IMR-90 (cell line): ENCODE data around the gene ATP5PO. TPM values are rescaled to one million over a fixed set of nuclear protein-coding genes. Genes with fewer than 3 reads are reported as not detected.

Experiments
- ATAC-seq: fragments of 200-7000 bp; cut with Tn5 transposase; 2 replicates; pipeline ENCODE4 v1.9.1; 2020; ENCODE audit warnings: low read depth, mild to moderate bottlenecking, moderate library complexity
- BruUV-seq: library from RNA; stranded (reverse); fragments of 400-500 nt; replicated peaks from 2 replicates; lab custom pipeline; 2021; lab: Mats Ljungman, UMichigan
- CTCF ChIA-PET: fragments of 300-600 bp; formaldehyde crosslinking; extraction: SDS; loops from one replicate; lab custom pipeline; 2021; ENCODE audit warnings: antibody characterized with exemption; lab: Yijun Ruan, JAX
- POLR2A ChIA-PET: fragments of 300-600 bp; sonication (Branson Sonifier 250); formaldehyde crosslinking; loops from one replicate; lab custom pipeline; 2022; ENCODE audit warnings: antibody characterized with exemption; ENCODE audit not compliant: unreplicated experiment; lab: Charles Lee
- DNase-seq: peaks from one replicate; pipeline ENCODE4 v3.0.0; 2013
- H2AFZ ChIP-seq: replicated peaks from 2 replicates; pipeline ENCODE3; 2013; ENCODE audit warnings: low read length, mild to moderate bottlenecking; ENCODE audit not compliant: poor library complexity
- H2AK5ac ChIP-seq: 2 replicates; pipeline ENCODE4 v1.6.1; 2013; ENCODE audit warnings: low read depth, low read length, inconsistent platforms
- H2AK9ac ChIP-seq: replicated peaks from 2 replicates; pipeline ENCODE3; 2013; ENCODE audit warnings: mild to moderate bottlenecking, low read depth, low read length, moderate library complexity; ENCODE audit not compliant: poor library complexity
- H2BK120ac ChIP-seq: 2 replicates; pipeline ENCODE4 v1.6.1; 2013; ENCODE audit warnings: low read depth, low read length, inconsistent platforms
- H2BK15ac ChIP-seq: 3 replicates; pipeline ENCODE4 v1.6.1; 2013; ENCODE audit warnings: low read depth, low read length, inconsistent platforms
- H2BK20ac ChIP-seq: 2 replicates; pipeline ENCODE4 v1.6.1; 2013; ENCODE audit warnings: low read depth, mild to moderate bottlenecking, inconsistent platforms, low read length, moderate library complexity
- H2BK5ac ChIP-seq: 2 replicates; pipeline ENCODE4 v1.6.1; 2013; ENCODE audit warnings: mild to moderate bottlenecking, low read depth, low read length, inconsistent platforms; ENCODE audit not compliant: poor library complexity, severe bottlenecking
- H3K14ac ChIP-seq: replicated peaks from 2 replicates; pipeline ENCODE4 v1.6.1; 2013; ENCODE audit warnings: low read depth, low read length, inconsistent platforms
- H3K18ac ChIP-seq: 2 replicates; pipeline ENCODE4 v1.6.1; 2013; ENCODE audit warnings: low read depth, low read length, control low read depth
- H3K23ac ChIP-seq: 2 replicates; pipeline ENCODE4 v1.6.1; 2013; ENCODE audit warnings: low read depth, low read length, inconsistent platforms
- H3K27ac ChIP-seq: 2 replicates; pipeline ENCODE4 v1.5.1; 2013; ENCODE audit warnings: mild to moderate bottlenecking, control low read depth, low read length; ENCODE audit not compliant: insufficient read depth
- H3K27me3 ChIP-seq: 2 replicates; pipeline ENCODE4 v1.6.1; 2013; ENCODE audit warnings: low read length; ENCODE audit not compliant: control insufficient read depth, insufficient read depth
- H3K36me3 ChIP-seq: 2 replicates; pipeline ENCODE4 v1.6.1; 2013; ENCODE audit warnings: low read length, mixed read lengths; ENCODE audit not compliant: control insufficient read depth, insufficient read depth
- H3K4ac ChIP-seq: 2 replicates; pipeline ENCODE4 v1.6.1; 2013; ENCODE audit warnings: low read depth, low read length, inconsistent platforms
- H3K4me1 ChIP-seq: 2 replicates; pipeline ENCODE4 v1.6.1; 2013; ENCODE audit warnings: low read length, mixed read lengths; ENCODE audit not compliant: control insufficient read depth, insufficient read depth
- H3K4me2 ChIP-seq: 2 replicates; pipeline ENCODE4 v1.6.1; 2013; ENCODE audit warnings: low read depth, mild to moderate bottlenecking, control low read depth, low read length, moderate library complexity
- H3K4me3 ChIP-seq: 2 replicates; pipeline ENCODE4 v1.5.1; 2013; ENCODE audit warnings: low read depth, mild to moderate bottlenecking, control low read depth, low read length, moderate library complexity; ENCODE audit not compliant: insufficient read depth
- H3K56ac ChIP-seq: 2 replicates; pipeline ENCODE4 v1.6.1; 2013; ENCODE audit warnings: low read length, inconsistent platforms; ENCODE audit not compliant: insufficient read depth; ENCODE audit errors: extremely low read depth
- H3K79me1 ChIP-seq, 2 experiments: 2 replicates each; pipeline ENCODE4 v1.6.1; 2013; ENCODE audit warnings: low read length in 2 of 2, inconsistent platforms in 1 of 2, low read depth in 1 of 2
- H3K9ac ChIP-seq: 2 replicates; pipeline ENCODE4 v1.6.1; 2013; ENCODE audit warnings: low read depth, low read length, control low read depth
- H3K9me1 ChIP-seq: 2 replicates; pipeline ENCODE4 v1.6.1; 2013; ENCODE audit warnings: low read length, inconsistent platforms; ENCODE audit not compliant: insufficient read depth
- H3K9me3 ChIP-seq: 2 replicates; pipeline ENCODE4 v1.6.1; 2013; ENCODE audit warnings: low read length; ENCODE audit not compliant: control insufficient read depth, insufficient read depth
- H4K20me1 ChIP-seq: 2 replicates; pipeline ENCODE4 v1.6.1; 2013; ENCODE audit warnings: low read length, inconsistent platforms; ENCODE audit not compliant: insufficient read depth
- H4K5ac ChIP-seq: 2 replicates; pipeline ENCODE4 v1.6.1; 2013; ENCODE audit warnings: mild to moderate bottlenecking, low read depth, low read length, control low read depth
- H4K8ac ChIP-seq, 2 experiments: 2 replicates each; pipeline ENCODE4 v1.6.1; 2013; ENCODE audit warnings: low read depth in 2 of 2, low read length in 2 of 2, control low read depth in 1 of 2, inconsistent platforms in 1 of 2
- H4K91ac ChIP-seq: 2 replicates; pipeline ENCODE4 v1.6.1; 2013; ENCODE audit warnings: low read depth, low read length, inconsistent platforms; ENCODE audit not compliant: insufficient read depth
- BHLHE40 ChIP-seq: fragments of 150-350 bp; IDR thresholded peaks from 2 replicates; pipeline ENCODE4 v1.6.1; 2016; ENCODE audit warnings: mild to moderate bottlenecking, low read depth, low read length
- FOS ChIP-seq: fragments of 150-350 bp; IDR thresholded peaks from 2 replicates; pipeline ENCODE4 v1.6.1; 2016; ENCODE audit warnings: low read depth, low read length
- MAFK ChIP-seq: IDR thresholded peaks from 2 replicates; pipeline ENCODE4 v1.6.1; 2012; ENCODE audit warnings: low read depth, low read length, improper control_type of control experiment
- RFX5 ChIP-seq: IDR thresholded peaks from 2 replicates; pipeline ENCODE4 v1.8.0; 2012; ENCODE audit warnings: low read depth, mild to moderate bottlenecking, low read length, moderate library complexity
- USF2 ChIP-seq: fragments of 150-350 bp; IDR thresholded peaks from 2 replicates; pipeline ENCODE4 v1.6.1; 2017; ENCODE audit warnings: mild to moderate bottlenecking, antibody characterized with exemption, low read length, low read depth
- WGBS, 2 experiments: methylation state at CpG; one replicate each; pipeline versions ENCODE4 v1.1.5 to v1.1.7; 2013; ENCODE audit warnings: missing lambda C conversion rate in 2 of 2; ENCODE audit not compliant: insufficient read length in 1 of 2; ENCODE audit errors: extremely low coverage in 2 of 2; 5-methylcytosine and 5-hydroxymethylcytosine counted together
- dilution Hi-C: fragments of 300-500 bp; cut with HindIII; formaldehyde crosslinking; loops from one replicate; pipeline ENCODE4 v1.14.3; 2018; ENCODE audit warnings: low sequenced_read_pairs; ENCODE audit not compliant: unreplicated experiment
- in situ Hi-C: fragments of 300-500 bp; cut with MboI; formaldehyde crosslinking; loops from 3 replicates; pipeline ENCODE4 v1.14.3; 2019; ENCODE audit warnings: low sequenced_read_pairs, inconsistent platforms, mixed read lengths
- intact Hi-C: fragments of 100-400 bp; cut with micrococcal nuclease; formaldehyde crosslinking; loops from 2 replicates; pipeline ENCODE4 v1.10.0; 2022
- polyA plus RNA-seq, 3 experiments: library from polyadenylated mRNA; depleted of rRNA; stranded (reverse); fragments of >200 nt; gene quantifications; 2 replicates each; pipeline ENCODE4 v1.2.3, GENCODE V29; 2012; ENCODE audit warnings: low replicate concordance in 1 of 3
- total RNA-seq: library from RNA; depleted of rRNA; stranded (reverse); fragments of >200 nt; gene quantifications from 2 replicates; pipeline ENCODE4 v1.2.3, GENCODE V29; 2012

Gene ATP5PO
- total and polyA plus RNA-seq, 2 of the 4 experiments (the other 2 are of a cell fraction) = 237 to 250 TPM

GRCh38 chr21:33950431-33951079 is 35.0 kb upstream of the ATP5PO start:
- Histone ChIP-seq H2AK9ac (peak overlapping the region; percentile 40), H3K36me3 (no peaks in the 10 kb centered on the region), H2AFZ (peak overlapping the region; percentile 58), H3K27me3 (no peaks in the 10 kb centered on the region), H3K23ac (no peak overlapping the region), H3K14ac (no peak overlapping the region), H3K9ac (no peak overlapping the region), H3K4me1 (peaks cover 19% of the 10 kb centered on the region), H3K4ac (peak overlapping the region; percentile 51; the same call in 1 of the 2 replicates), H4K91ac (no peak overlapping the region), H3K9me1 (peaks cover 16% of the 10 kb centered on the region), H3K79me1 (peaks cover 0 to 9% of the 10 kb centered on the region in 2 experiments; a peak in 1 of 4 replicates), H2BK5ac (no peak overlapping the region), H4K8ac (no peak overlapping the region; a peak in 1 of 4 replicates), H2BK15ac (peak overlapping the region; percentile 62; the same call in 2 of the 3 replicates), H4K5ac (no peak overlapping the region), H3K27ac (no peak overlapping the region), H3K9me3 (no peaks in the 10 kb centered on the region), H3K56ac (no peak overlapping the region), H2BK120ac (peak overlapping the region; percentile 45), H2AK5ac (peak overlapping the region; percentile 66; the same call in 1 of the 2 replicates), H2BK20ac (peak overlapping the region; percentile 16; the same call in 1 of the 2 replicates), H3K4me3 (no peak overlapping the region), H3K18ac (no peak overlapping the region), H3K4me2 (no peak overlapping the region), H4K20me1 (no peaks in the 10 kb centered on the region)
- CTCF ChIA-PET = interaction anchor here (1.3 kb wide), 1 partner anchor 16 kb away, joined by 4 read pairs; no protein-coding TSS in a partner anchor
- no peak for ATAC-seq
- in situ Hi-C loops (no loop called here), intact Hi-C loops (no loop called here), dilution Hi-C loops (no loop called here)
- BruUV-seq = no TSS peak
- 80% methylated on average over 2 of the region's 10 CpGs; no CpG with 5 or more reads in 1 of the 2 experiments for WGBS, 2 experiments
- no peak for DNase-seq
- TF ChIP-seq RFX5 (no peak), BHLHE40 (no peak), MAFK (no peak), FOS (no peak), USF2 (no peak)
- POLR2A ChIA-PET = no interaction called here
